Testis (tissue), 3 donors: ENCODE data around the gene BTG4. TPM values are rescaled to one million over a fixed set of nuclear protein-coding genes. Genes with fewer than 3 reads are reported as not detected.

Experiments
- DNase-seq: peaks from one replicate; pipeline ENCODE4 v3.0.0-alpha.2; 2019
- H3K27ac ChIP-seq, 2 donors: fragments of 200-600 bp; sonication (generic); one replicate each; pipeline ENCODE4 v1.5.1; 2019
- H3K27me3 ChIP-seq: fragments of 200-600 bp; sonication (generic); one replicate; pipeline ENCODE4 v1.5.1; 2019
- H3K36me3 ChIP-seq: fragments of 200-600 bp; sonication (generic); one replicate; pipeline ENCODE4 v1.5.1; 2017; ENCODE audit warnings: low read depth; ENCODE audit errors: missing control alignments
- H3K4me1 ChIP-seq: fragments of 200-600 bp; sonication (generic); one replicate; pipeline ENCODE4 v1.5.1; 2019
- H3K4me3 ChIP-seq, 2 donors: fragments of 200-600 bp; sonication (generic); one replicate each; pipeline ENCODE4 v1.5.1; 2017 to 2019
- H3K9me3 ChIP-seq: fragments of 200-600 bp; sonication (generic); one replicate; pipeline ENCODE4 v1.5.1; 2017
- CTCF ChIP-seq, 3 experiments: fragments of 450-650 bp in 2 of 3; fragments of 200-600 bp in 1 of 3; sonication (generic) in 1 of 3; IDR thresholded peaks; one replicate each; pipeline ENCODE4 v1.5.1; 2016 to 2019; ENCODE audit warnings: antibody characterized with exemption in 3 of 3, mild to moderate bottlenecking in 2 of 3, moderate library complexity in 1 of 3
- POLR2A ChIP-seq: fragments of 450-650 bp; IDR thresholded peaks from one replicate; pipeline ENCODE4 v1.6.1; 2017; ENCODE audit warnings: antibody characterized with exemption, mild to moderate bottlenecking, moderate library complexity
- WGBS, 2 donors: methylation state at CpG; one replicate each; pipeline ENCODE4 v1.1.5; 2018; 5-methylcytosine and 5-hydroxymethylcytosine counted together
- intact Hi-C: fragments of 100-400 bp; cut with DNase I; formaldehyde crosslinking; loops from one replicate; pipeline ENCODE4 v1.15.1; 2023; ENCODE audit warnings: low total_unique reads
- polyA plus RNA-seq: library from polyadenylated mRNA; stranded (reverse); fragments of 350-450 nt; fragmentation: Illumina TruSeq; extraction: RNeasy Lipid Tissue Mini Kit (QIAGEN cat#74804); gene quantifications from one replicate; pipeline ENCODE4 v1.2.3, GENCODE V29; 2014; ENCODE audit warnings: low read depth, low replicate concordance; ENCODE audit not compliant: insufficient read depth
- total RNA-seq, 2 donors: library from RNA; depleted of rRNA; stranded (reverse); fragments of >200 nt; gene quantifications; one replicate each; pipeline ENCODE4 v1.2.3, GENCODE V29; 2016

The BTG4 gene
- total and polyA plus RNA-seq, 3 donors from 2014 or later: 8.7 to 36.8 (median 26.6) TPM

- H3K4me3 ChIP-seq: no peak overlapping the region
- TF ChIP-seq CTCF (IDR thresholded peaks at IDR 0.05) (no peak), POLR2A (no peak)
- no peak for DNase-seq
- no peaks in the 10 kb centered on the region for H3K9me3 ChIP-seq
- no peak overlapping the region for H3K27ac ChIP-seq
- no peaks in the 10 kb centered on the region for H3K36me3 ChIP-seq
- WGBS, 2 donors: 91 to 92% methylated on average over 4 of the region's 4 CpGs
- intact Hi-C loops: no loop called here
- H3K27me3 ChIP-seq: no peaks in the 10 kb centered on the region
- H3K4me1 ChIP-seq: peaks cover 3% of the 10 kb centered on the region
Observed at GRCh38 chr11:111449696-111450479, 62.3 kb downstream of the BTG4 start.

- no peaks in the 10 kb centered on the region for H3K36me3 ChIP-seq
- H3K27ac ChIP-seq: no peak overlapping the region
- no peaks in the 10 kb centered on the region for H3K27me3 ChIP-seq
- WGBS, 2 donors: 67 to 68% methylated on average over 7 to 11 of the region's 11 CpGs
- H3K4me3 ChIP-seq: no peak overlapping the region
- DNase-seq: no peak
- H3K9me3 ChIP-seq: no peaks in the 10 kb centered on the region
- peaks cover 3% of the 10 kb centered on the region for H3K4me1 ChIP-seq
- intact Hi-C loops: no loop called here
- no peak for TF ChIP-seq POLR2A
- no peak for TF ChIP-seq CTCF (IDR thresholded peaks at IDR 0.05)
Observed at GRCh38 chr11:111448831-111449557, 63.2 kb downstream of the BTG4 start.

GRCh38 chr11:111448414-111448813 lies 63.8 kb downstream of the BTG4 start:
- H3K4me3 ChIP-seq: no peak overlapping the region
- no peak overlapping the region for H3K27ac ChIP-seq
- H3K27me3 ChIP-seq: no peaks in the 10 kb centered on the region
- H3K36me3 ChIP-seq: no peaks in the 10 kb centered on the region
- intact Hi-C loops: no loop called here
- no peaks in the 10 kb centered on the region for H3K9me3 ChIP-seq
- no peak for DNase-seq
- TF ChIP-seq CTCF (IDR thresholded peaks at IDR 0.05) (no peak), POLR2A (no peak)
- 58 to 83% methylated on average over 4 to 8 of the region's 8 CpGs for WGBS, 2 donors
- peaks cover 3% of the 10 kb centered on the region for H3K4me1 ChIP-seq

GRCh38 chr11:111447931-111448330 lies 64.3 kb downstream of the BTG4 start:
- no peaks in the 10 kb centered on the region for H3K36me3 ChIP-seq
- intact Hi-C loops: no loop called here
- DNase-seq: no peak
- no peak overlapping the region for H3K4me3 ChIP-seq
- no peak overlapping the region for H3K27ac ChIP-seq
- TF ChIP-seq CTCF (IDR thresholded peaks at IDR 0.05): no peak
- WGBS, 2 donors: 95 to 100% methylated on average over 5 of the region's 5 CpGs
- H3K9me3 ChIP-seq: no peaks in the 10 kb centered on the region
- no peaks in the 10 kb centered on the region for H3K27me3 ChIP-seq
- H3K4me1 ChIP-seq: peaks cover 3% of the 10 kb centered on the region
